H1 (cell line): ENCODE measurements around the gene CIPC.

Experiments
- ASH2L ChIP-seq: fragments of 200-600, 300-600 bp; sonication (generic); IDR thresholded peaks from one replicate; pipeline ENCODE4 v1.7.1; 2017; ENCODE audit warnings: low read length
- CTCF ChIP-seq, 3 experiments: IDR thresholded peaks; 1 replicate in 2 of 3; 2 replicates in 1 of 3; pipeline versions ENCODE4 v1.5.1 to v1.6.1; 2011; ENCODE audit warnings: low read length in 3 of 3, mild to moderate bottlenecking in 3 of 3, inconsistent platforms in 2 of 3, low read depth in 1 of 3, moderate library complexity in 1 of 3; ENCODE audit not compliant: insufficient read depth in 1 of 3; ENCODE audit errors: control extremely low read depth in 1 of 3
- EP300 ChIP-seq, 2 experiments: IDR thresholded peaks; 1 replicate in 1 of 2; 2 replicates in 1 of 2; pipeline ENCODE4 v1.6.1; 2011 to 2012; ENCODE audit warnings: low read depth in 2 of 2, low read length in 2 of 2, mild to moderate bottlenecking in 2 of 2, borderline replicate concordance in 1 of 2, inconsistent platforms in 1 of 2, moderate library complexity in 1 of 2
- GABPA ChIP-seq: IDR thresholded peaks from 2 replicates; pipeline ENCODE4 v1.6.1; 2011; ENCODE audit warnings: mild to moderate bottlenecking, low read length, moderate library complexity, borderline replicate concordance; ENCODE audit not compliant: insufficient read depth
- HDAC2 ChIP-seq, 2 experiments: fragments of 300-600 bp in 1 of 2; sonication (generic) in 1 of 2; IDR thresholded peaks; 2 replicates each; pipeline ENCODE4 v1.6.1; 2011 to 2012; ENCODE audit warnings: low read depth in 2 of 2, low read length in 2 of 2, mild to moderate bottlenecking in 2 of 2, moderate library complexity in 2 of 2, borderline replicate concordance in 1 of 2, inconsistent platforms in 1 of 2
- POLR2A ChIP-seq, 2 experiments: IDR thresholded peaks; 1 replicate in 1 of 2; 2 replicates in 1 of 2; pipeline ENCODE4 v1.6.1; 2011; ENCODE audit warnings: low read depth in 2 of 2, low read length in 2 of 2, mild to moderate bottlenecking in 2 of 2; ENCODE audit errors: control extremely low read depth in 1 of 2
- RFX5 ChIP-seq: IDR thresholded peaks from 2 replicates; pipeline ENCODE4 v1.6.1; 2011; ENCODE audit warnings: low read depth, low read length, improper control_type of control experiment, borderline replicate concordance

GRCh38 chr14:77144412-77145115, 46.5 kb downstream of the CIPC start:
- no peak for TF ChIP-seq HDAC2 (IDR thresholded peaks at IDR 0.05; ENCODE audit: borderline replicate concordance in 1 of 2, low read depth in 2 of 2, low read length in 2 of 2)
- no peak for TF ChIP-seq EP300 (IDR thresholded peaks at IDR 0.05; ENCODE audit: borderline replicate concordance in 1 of 2, low read depth in 2 of 2, low read length in 2 of 2)
- no peak for TF ChIP-seq CTCF (IDR thresholded peaks at IDR 0.05; ENCODE audit: control extremely low read depth in 1 of 3, insufficient read depth in 1 of 3, low read depth in 1 of 3, low read length in 3 of 3)
- TF ChIP-seq ASH2L, result no peak
- TF ChIP-seq GABPA, result no peak
- no peak for TF ChIP-seq RFX5
- TF ChIP-seq POLR2A (IDR thresholded peaks at IDR 0.05; ENCODE audit: control extremely low read depth in 1 of 2, low read depth in 2 of 2, low read length in 2 of 2), result no peak
